ENCODE data around the gene PNPLA8.
"Not testable (repeated sequence)": the region's sequence is repeated elsewhere in the genome, so short reads cannot be mapped to it uniquely, and the experiment has no call there.

Gene PNPLA8

GRCh38 chr7:108468246-108468645, 57.7 kb downstream of the PNPLA8 start:
- no peak for DNase-seq (ENCODE audit: low read depth in 2 of 2)

- DNase-seq (ENCODE audit: low read depth in 2 of 2) = no peak
Measured at GRCh38 chr7:108467391-108467790, 58.5 kb downstream of the PNPLA8 start.

- not testable (repeated sequence) for DNase-seq (ENCODE audit: low read depth in 2 of 2)
Measured at GRCh38 chr7:108466322-108466721, 59.6 kb downstream of the PNPLA8 start.

- no peak for DNase-seq (ENCODE audit: low read depth in 2 of 2)
Measured at GRCh38 chr7:108464743-108465142, 61.2 kb downstream of the PNPLA8 start.

GRCh38 chr7:108463613-108464012, 62.3 kb downstream of the PNPLA8 start:
- DNase-seq (ENCODE audit: low read depth in 2 of 2) = no peak

- DNase-seq (ENCODE audit: low read depth in 2 of 2) = no peak
Measured at GRCh38 chr7:108461840-108462239, 64.1 kb downstream of the PNPLA8 start.

- DNase-seq (ENCODE audit: low read depth in 2 of 2) = no peak
Measured at GRCh38 chr7:108460964-108461363, 65.0 kb downstream of the PNPLA8 start.

- DNase-seq (ENCODE audit: low read depth in 2 of 2) = no peak
Measured at GRCh38 chr7:108459922-108460551, 65.9 kb downstream of the PNPLA8 start.

GRCh38 chr7:108457871-108458270, 68.1 kb downstream of the PNPLA8 start:
- no peak for DNase-seq (ENCODE audit: low read depth in 2 of 2)

GRCh38 chr7:108456845-108457540, 68.9 kb downstream of the PNPLA8 start:
- DNase-seq (ENCODE audit: low read depth in 2 of 2) = no peak

GRCh38 chr7:108455998-108456677, 69.8 kb downstream of the PNPLA8 start, which contains the start of gene NRCAM:
TSS of gene NRCAM (minus strand) at chr7:108456436. CDS start at chr7:108240064, 216,372 bp downstream.
- no peak for DNase-seq (ENCODE audit: low read depth in 2 of 2)

- no peak for DNase-seq (ENCODE audit: low read depth in 2 of 2)
Measured at GRCh38 chr7:108455551-108455997, 70.4 kb downstream of the PNPLA8 start.

- DNase-seq (ENCODE audit: low read depth in 2 of 2) = no peak
Measured at GRCh38 chr7:108454674-108455550, 71.0 kb downstream of the PNPLA8 start.

- DNase-seq (ENCODE audit: low read depth in 2 of 2) = no peak
Measured at GRCh38 chr7:108454317-108454673, 71.6 kb downstream of the PNPLA8 start.

GRCh38 chr7:108453320-108453719, 72.6 kb downstream of the PNPLA8 start:
- DNase-seq (ENCODE audit: low read depth in 2 of 2) = no peak

- DNase-seq (ENCODE audit: low read depth in 2 of 2) = no peak
Measured at GRCh38 chr7:108452707-108453106, 73.2 kb downstream of the PNPLA8 start.

GRCh38 chr7:108451296-108451848, 74.6 kb downstream of the PNPLA8 start:
- no peak for DNase-seq (ENCODE audit: low read depth in 2 of 2)

- DNase-seq (ENCODE audit: low read depth in 2 of 2) = no peak
Measured at GRCh38 chr7:108450160-108450559, 75.8 kb downstream of the PNPLA8 start.

GRCh38 chr7:108449521-108449920, 76.4 kb downstream of the PNPLA8 start:
- no peak for DNase-seq (ENCODE audit: low read depth in 2 of 2)

- DNase-seq (ENCODE audit: low read depth in 2 of 2) = no peak
Measured at GRCh38 chr7:108448584-108449505, 77.1 kb downstream of the PNPLA8 start.

Data from stimulated activated CD8-positive, alpha-beta memory T cell treated with anti-CD3 and anti-CD28 coated beads, Interleukin-2, amount 100 ng/mL, for 1 hour (primary cell).